GM12878 (cell line): ENCODE results near the gene RND2. TPM values are rescaled to one million over a fixed set of nuclear protein-coding genes. Genes with fewer than 3 reads are reported as not detected.

ENCODE experiments used
- BCL11A ChIP-seq: IDR thresholded peaks from 2 replicates; pipeline ENCODE4 v1.6.1; 2011; ENCODE audit warnings: low read depth, low read length
- CHD1 ChIP-seq: IDR thresholded peaks from 2 replicates; pipeline ENCODE4 v1.6.1; 2012; ENCODE audit warnings: low read depth, low read length, improper control_type of control experiment
- DPF2 ChIP-seq: fragments of 450-650 bp; IDR thresholded peaks from 2 replicates; pipeline ENCODE4 v1.6.1; 2017; ENCODE audit warnings: mild to moderate bottlenecking
- EED ChIP-seq: sonication (generic); IDR thresholded peaks from 2 replicates; pipeline ENCODE4 v1.6.1; 2016; ENCODE audit warnings: antibody characterized with exemption, low read depth
- EP300 ChIP-seq, 2 experiments: fragments of 150-350 bp in 1 of 2; IDR thresholded peaks; 2 replicates each; pipeline ENCODE4 v1.6.1; 2011 to 2012; ENCODE audit warnings: low read depth in 2 of 2, low read length in 2 of 2, borderline replicate concordance in 1 of 2, improper control_type of control experiment in 1 of 2, inconsistent platforms in 1 of 2; ENCODE audit not compliant: control insufficient read depth in 1 of 2
- POLR2AphosphoS2 ChIP-seq: IDR thresholded peaks from 2 replicates; pipeline ENCODE4 v1.6.1; 2011; ENCODE audit warnings: low read depth, mild to moderate bottlenecking, low read length, improper control_type of control experiment, moderate library complexity
- POU2F2 ChIP-seq: IDR thresholded peaks from 3 replicates; pipeline ENCODE4 v1.6.1; 2011; ENCODE audit warnings: low read depth, mild to moderate bottlenecking, low read length, borderline replicate concordance
- SUPT20H ChIP-seq: IDR thresholded peaks from 2 replicates; pipeline ENCODE4 v1.6.1; 2011; ENCODE audit warnings: low read depth, mild to moderate bottlenecking, low read length, moderate library complexity, borderline replicate concordance; ENCODE audit not compliant: control insufficient read depth
- TAF1 ChIP-seq: IDR thresholded peaks from 2 replicates; pipeline ENCODE4 v1.6.1; 2011; ENCODE audit warnings: mild to moderate bottlenecking, low read depth, low read length, borderline replicate concordance
- ZNF24 ChIP-seq: fragments of 450-650 bp; IDR thresholded peaks from 2 replicates; pipeline ENCODE4 v1.6.1; 2017; ENCODE audit warnings: antibody characterized with exemption, mild to moderate bottlenecking
- polyA plus RNA-seq, 11 experiments: library from polyadenylated mRNA; depleted of rRNA in 4 of 11; unstranded in 6 of 11; stranded (reverse) in 5 of 11; fragments of >200 nt; fragmentation: Nextera tagmentation in 4 of 11; fragmentation: Illumina TruSeq in 1 of 11; extraction: Ambion mirVana in 4 of 11; extraction: Trizol in 1 of 11; gene quantifications; 1 replicate in 1 of 11; 2 replicates in 10 of 11; pipeline versions ENCODE4 v1.2.1 to v1.2.3, GENCODE V29; 2011 to 2016; ENCODE audit warnings: inconsistent platforms in 2 of 11, missing spikeins in 2 of 11, low read depth in 1 of 11
- total RNA-seq, 4 experiments: library from RNA; depleted of rRNA in 3 of 4; stranded (reverse); fragments of >200 nt in 3 of 4; fragmentation: Illumina TruSeq in 1 of 4; extraction: Trizol in 1 of 4; gene quantifications; 2 replicates each; pipeline versions ENCODE4 v1.2.1 to v1.2.3, GENCODE V29; 2013 to 2021
- TF ChIP-seq, protein P1 (sequence below): fragments of 450-650 bp; conservative IDR thresholded peaks from 2 replicates; pipeline ENCODE4 v1.6.1; 2017; ENCODE audit warnings: mild to moderate bottlenecking, moderate library complexity
- TF ChIP-seq, protein P2 (sequence below): fragments of 450-650 bp; formaldehyde crosslinking; IDR thresholded peaks from 2 replicates; pipeline ENCODE4 v1.5.0; 2022; ENCODE audit warnings: mild to moderate bottlenecking, missing genetic modification characterization
- TF ChIP-seq, protein P3 (sequence below): fragments of 450-650 bp; IDR thresholded peaks from 2 replicates; pipeline ENCODE4 v1.6.1; 2016; ENCODE audit warnings: mild to moderate bottlenecking

Gene RND2
- total and polyA plus RNA-seq, 10 of the 15 experiments (the other 5 are each of a cell fraction or from before 2014, with no cell fraction given), result 0.01 to 0.05 (median 0.03) TPM; not detected in 6

DNA sequence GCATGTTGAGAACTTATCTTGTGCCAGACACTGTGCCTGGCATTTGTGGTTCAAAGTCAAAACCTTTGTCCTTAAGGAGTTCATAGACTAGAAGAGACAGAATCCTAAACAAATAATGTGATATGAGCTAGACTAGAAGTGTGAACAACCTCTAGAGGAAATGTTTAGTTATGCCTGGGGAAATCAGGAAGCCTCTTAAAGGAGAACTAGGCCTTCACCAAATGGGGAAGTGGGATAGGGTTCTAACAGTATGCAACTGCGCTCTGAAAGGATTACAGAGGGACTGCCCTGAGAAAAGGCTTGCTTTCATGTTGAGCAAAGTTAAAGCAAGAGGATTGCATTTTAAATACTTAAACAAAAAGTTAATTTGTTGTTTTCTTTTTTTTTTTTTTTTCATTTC lies 39.8 kb upstream of the RND2 start (continued):
- TF ChIP-seq, protein P1, sequence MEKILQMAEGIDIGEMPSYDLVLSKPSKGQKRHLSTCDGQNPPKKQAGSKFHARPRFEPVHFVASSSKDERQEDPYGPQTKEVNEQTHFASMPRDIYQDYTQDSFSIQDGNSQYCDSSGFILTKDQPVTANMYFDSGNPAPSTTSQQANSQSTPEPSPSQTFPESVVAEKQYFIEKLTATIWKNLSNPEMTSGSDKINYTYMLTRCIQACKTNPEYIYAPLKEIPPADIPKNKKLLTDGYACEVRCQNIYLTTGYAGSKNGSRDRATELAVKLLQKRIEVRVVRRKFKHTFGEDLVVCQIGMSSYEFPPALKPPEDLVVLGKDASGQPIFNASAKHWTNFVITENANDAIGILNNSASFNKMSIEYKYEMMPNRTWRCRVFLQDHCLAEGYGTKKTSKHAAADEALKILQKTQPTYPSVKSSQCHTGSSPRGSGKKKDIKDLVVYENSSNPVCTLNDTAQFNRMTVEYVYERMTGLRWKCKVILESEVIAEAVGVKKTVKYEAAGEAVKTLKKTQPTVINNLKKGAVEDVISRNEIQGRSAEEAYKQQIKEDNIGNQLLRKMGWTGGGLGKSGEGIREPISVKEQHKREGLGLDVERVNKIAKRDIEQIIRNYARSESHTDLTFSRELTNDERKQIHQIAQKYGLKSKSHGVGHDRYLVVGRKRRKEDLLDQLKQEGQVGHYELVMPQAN, result no peak
- no peak; the same call in 1 of the 2 replicates for TF ChIP-seq ZNF24
- TF ChIP-seq TAF1, result 0 out of 2 replicates have a peak, but pooled peaks have one; percentile 24
- TF ChIP-seq EED, result peak; percentile 68
- TF ChIP-seq POU2F2, result peak; percentile 66; the same call in 2 of the 3 replicates
- no peak for TF ChIP-seq SUPT20H
- peak in 1 of 2 experiments; percentile 74; a peak in 1 of 4 replicates for TF ChIP-seq EP300 (IDR thresholded peaks at IDR 0.05; ENCODE audit: borderline replicate concordance in 1 of 2, control insufficient read depth in 1 of 2, low read depth in 2 of 2, low read length in 2 of 2)
- TF ChIP-seq, protein P2, sequence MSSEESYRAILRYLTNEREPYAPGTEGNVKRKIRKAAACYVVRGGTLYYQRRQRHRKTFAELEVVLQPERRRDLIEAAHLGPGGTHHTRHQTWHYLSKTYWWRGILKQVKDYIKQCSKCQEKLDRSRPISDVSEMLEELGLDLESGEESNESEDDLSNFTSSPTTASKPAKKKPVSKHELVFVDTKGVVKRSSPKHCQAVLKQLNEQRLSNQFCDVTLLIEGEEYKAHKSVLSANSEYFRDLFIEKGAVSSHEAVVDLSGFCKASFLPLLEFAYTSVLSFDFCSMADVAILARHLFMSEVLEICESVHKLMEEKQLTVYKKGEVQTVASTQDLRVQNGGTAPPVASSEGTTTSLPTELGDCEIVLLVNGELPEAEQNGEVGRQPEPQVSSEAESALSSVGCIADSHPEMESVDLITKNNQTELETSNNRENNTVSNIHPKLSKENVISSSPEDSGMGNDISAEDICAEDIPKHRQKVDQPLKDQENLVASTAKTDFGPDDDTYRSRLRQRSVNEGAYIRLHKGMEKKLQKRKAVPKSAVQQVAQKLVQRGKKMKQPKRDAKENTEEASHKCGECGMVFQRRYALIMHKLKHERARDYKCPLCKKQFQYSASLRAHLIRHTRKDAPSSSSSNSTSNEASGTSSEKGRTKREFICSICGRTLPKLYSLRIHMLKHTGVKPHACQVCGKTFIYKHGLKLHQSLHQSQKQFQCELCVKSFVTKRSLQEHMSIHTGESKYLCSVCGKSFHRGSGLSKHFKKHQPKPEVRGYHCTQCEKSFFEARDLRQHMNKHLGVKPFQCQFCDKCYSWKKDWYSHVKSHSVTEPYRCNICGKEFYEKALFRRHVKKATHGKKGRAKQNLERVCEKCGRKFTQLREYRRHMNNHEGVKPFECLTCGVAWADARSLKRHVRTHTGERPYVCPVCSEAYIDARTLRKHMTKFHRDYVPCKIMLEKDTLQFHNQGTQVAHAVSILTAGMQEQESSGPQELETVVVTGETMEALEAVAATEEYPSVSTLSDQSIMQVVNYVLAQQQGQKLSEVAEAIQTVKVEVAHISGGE (CRISPR knock-in tag), result no peak
- TF ChIP-seq POLR2AphosphoS2, result no peak
- TF ChIP-seq CHD1, result no peak
- TF ChIP-seq, protein P3, sequence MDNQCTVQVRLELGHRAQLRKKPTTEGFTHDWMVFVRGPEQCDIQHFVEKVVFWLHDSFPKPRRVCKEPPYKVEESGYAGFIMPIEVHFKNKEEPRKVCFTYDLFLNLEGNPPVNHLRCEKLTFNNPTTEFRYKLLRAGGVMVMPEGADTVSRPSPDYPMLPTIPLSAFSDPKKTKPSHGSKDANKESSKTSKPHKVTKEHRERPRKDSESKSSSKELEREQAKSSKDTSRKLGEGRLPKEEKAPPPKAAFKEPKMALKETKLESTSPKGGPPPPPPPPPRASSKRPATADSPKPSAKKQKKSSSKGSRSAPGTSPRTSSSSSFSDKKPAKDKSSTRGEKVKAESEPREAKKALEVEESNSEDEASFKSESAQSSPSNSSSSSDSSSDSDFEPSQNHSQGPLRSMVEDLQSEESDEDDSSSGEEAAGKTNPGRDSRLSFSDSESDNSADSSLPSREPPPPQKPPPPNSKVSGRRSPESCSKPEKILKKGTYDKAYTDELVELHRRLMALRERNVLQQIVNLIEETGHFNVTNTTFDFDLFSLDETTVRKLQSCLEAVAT, result 0 out of 2 replicates have a peak, but pooled peaks have one; percentile 39
- no peak for TF ChIP-seq BCL11A
- TF ChIP-seq DPF2, result 0 out of 2 replicates have a peak, but pooled peaks have one; percentile 39
